Erythroblast (primary cell): ENCODE data around the gene RBM25.

Experiments used
- GATA1 ChIP-seq: IDR thresholded peaks from 2 replicates; pipeline ENCODE4 v1.6.1; 2011; ENCODE audit warnings: low read depth, mild to moderate bottlenecking, control low read depth, low read length, moderate library complexity
- POLR2A ChIP-seq: IDR thresholded peaks from 2 replicates; pipeline ENCODE4 v1.6.1; 2011; ENCODE audit warnings: mild to moderate bottlenecking, low read length

DNA sequence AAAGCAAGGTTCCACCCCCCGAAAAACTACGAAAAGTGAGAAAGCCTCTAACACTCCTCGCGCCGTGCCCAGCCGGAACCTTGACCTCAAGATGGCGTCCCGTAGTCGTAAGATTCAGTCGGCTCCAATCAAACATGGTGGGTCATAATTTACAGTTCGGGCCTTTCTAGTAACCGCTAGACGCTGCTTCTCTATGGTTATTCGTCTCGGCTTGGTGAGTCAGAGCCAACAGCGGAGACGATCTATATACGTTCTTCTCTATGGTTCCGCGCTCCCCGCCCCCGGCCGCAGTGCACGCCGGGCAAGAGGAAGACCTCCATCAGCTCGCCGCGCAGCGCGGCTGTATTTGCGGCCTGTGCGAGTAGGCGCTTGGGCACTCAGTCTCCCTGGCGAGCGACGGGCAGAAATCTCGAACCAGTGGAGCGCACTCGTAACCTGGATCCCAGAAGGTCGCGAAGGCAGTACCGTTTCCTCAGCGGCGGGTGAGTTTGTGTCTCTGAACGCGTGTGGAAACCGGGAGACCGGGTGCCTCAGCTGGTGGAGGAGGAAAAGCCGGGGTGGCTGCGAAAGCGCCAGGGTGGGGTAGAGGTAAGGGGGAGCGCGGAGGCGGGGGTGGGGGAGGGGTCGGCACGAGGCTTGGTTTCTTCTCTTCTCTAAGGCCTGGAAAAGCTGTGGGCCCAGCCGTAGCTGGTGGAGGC, at the start of gene RBM25:
- TF ChIP-seq POLR2A: peak; percentile 99
- no peak for TF ChIP-seq GATA1
